Raji (cell line): ENCODE results near the gene CISD3.

Experiments used
- POLR2A ChIP-seq: IDR thresholded peaks from 2 replicates; pipeline ENCODE4 v1.6.1; 2011; ENCODE audit warnings: low read depth, low read length, control low read depth; ENCODE audit not compliant: insufficient read depth

Gene CISD3

DNA sequence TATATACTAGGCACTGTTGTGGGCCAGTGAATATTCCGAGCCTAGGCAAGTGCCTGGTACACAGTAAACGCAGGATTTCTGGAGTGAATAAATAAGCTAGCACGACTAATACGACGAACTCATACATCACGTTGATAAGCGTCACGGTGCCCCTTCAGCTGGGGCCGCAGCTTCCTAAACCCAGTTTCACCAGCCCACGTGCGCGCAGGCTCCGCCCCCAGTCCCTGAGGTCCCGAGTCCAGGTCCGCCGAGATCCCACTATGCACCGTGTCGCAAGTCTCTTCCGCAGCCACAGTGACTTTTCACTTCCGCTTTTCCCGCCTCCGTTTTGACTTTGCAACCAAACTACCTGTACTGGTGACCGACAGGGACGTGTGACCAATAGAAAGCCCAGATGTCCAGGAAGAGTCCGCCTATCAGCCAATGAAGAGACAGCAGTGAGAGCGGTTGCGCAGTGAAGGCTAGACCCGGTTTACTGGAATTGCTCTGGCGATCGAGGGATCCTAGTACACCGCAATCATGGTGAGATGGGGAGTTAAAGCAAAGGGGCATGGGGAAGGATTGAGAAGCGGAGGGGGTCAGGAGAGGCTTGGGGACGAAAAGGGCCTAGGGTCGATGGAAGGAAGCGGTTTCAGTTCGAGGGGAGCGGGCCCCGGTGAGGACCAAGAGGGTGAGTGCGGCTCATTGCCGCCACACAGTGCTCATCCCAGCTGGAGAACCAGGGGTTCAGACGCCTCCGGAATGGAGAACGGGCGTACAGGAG, 22.3 kb downstream of the CISD3 start, which contains the start of gene PSMB3:
TSS of gene PSMB3 (plus strand) at position 434 of the 763 bp plus-strand sequence. CDS start at position 520, 86 bp downstream.
- TF ChIP-seq POLR2A = peak; percentile 95

DNA sequence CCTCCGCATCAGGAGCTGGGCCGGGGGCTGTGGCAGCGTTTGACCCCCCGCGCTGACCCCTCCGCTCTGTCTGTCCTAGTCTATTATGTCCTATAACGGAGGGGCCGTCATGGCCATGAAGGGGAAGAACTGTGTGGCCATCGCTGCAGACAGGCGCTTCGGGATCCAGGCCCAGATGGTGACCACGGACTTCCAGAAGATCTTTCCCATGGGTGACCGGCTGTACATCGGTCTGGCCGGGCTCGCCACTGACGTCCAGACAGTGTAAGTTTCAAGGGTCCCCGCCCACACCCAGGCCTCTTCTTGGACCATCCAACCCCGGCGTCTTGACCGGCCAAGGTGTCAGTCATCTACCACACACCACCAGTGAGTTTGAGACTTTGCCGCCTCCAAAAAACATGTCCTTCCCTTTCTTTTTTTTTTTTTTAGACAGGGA, 22.9 kb downstream of the CISD3 start:
- no peak for TF ChIP-seq POLR2A

GRCh38 chr17:38761612-38762011, 31.5 kb downstream of the CISD3 start:
- no peak for TF ChIP-seq POLR2A

GRCh38 chr17:38762231-38762630, 32.1 kb downstream of the CISD3 start:
- TF ChIP-seq POLR2A = no peak

DNA sequence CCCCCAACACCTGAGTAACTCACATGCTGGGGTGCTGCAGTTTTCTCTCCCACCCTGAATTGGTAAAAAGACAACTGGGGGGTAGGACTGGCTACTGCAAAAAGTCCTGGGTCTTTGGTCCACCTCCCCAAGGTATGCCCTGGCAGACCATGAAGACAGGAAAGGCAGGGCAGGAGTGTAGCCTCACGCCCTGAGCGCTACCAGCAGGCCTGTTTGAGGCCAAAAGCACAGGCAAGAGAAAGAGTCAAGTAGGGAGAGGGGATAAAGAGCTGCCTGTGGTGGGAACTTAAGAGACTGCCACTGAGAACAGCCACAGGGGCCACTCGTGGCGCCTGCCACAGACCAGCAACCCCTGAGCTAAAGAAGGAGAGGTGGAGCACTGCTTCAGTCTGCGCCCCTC, 36.2 kb downstream of the CISD3 start:
- TF ChIP-seq POLR2A = no peak

- no peak for TF ChIP-seq POLR2A
Observed at GRCh38 chr17:38768417-38768816, 38.3 kb downstream of the CISD3 start.

DNA sequence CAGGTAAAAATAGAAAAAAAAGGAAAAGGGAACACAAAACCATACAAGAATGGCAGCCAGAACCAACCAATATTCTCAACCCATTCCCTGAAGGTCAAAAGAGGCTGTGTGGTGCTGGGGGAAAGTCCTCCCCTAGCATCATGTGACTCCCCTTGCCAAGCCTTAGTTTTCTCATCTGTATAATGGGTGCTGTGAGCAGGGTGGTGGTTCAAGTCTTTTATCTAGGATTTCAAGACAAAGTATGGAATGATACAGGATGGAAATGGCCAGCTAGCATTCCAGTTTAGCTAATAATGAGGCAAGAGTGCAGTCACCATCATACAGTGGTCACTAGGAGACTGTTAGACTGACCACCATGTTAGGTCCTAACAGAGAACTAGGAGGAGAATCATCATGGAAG, 43.1 kb downstream of the CISD3 start:
- no peak for TF ChIP-seq POLR2A

DNA sequence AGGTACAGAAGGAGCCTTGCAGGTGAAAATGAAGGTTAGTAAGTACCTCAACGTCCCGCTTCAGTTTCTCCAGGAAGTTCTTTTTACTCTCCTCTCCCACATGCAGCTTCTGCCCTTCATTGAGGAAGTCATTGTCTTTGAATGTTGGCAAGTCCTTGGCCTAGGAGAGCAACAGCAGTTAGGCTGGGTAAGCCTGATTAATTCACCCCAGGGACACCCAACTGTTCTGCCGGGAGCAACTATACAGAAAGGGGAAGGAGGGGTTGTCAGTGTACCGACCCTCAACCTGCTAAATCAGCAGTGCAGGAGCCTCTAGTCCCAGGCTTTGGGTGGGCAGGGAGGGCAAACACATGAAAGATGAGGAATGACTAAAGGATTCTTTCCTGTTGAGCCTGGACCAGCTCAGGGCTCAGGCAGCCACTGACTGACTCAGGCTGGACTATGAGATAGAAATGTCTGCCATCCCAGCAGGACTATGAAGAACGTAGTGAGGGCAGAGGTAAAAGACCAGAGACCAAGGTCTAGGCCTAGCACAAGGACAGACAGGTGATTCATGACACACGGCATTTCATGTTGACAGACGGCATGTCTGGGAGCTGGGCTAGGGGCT, 47.6 kb downstream of the CISD3 start:
- no peak for TF ChIP-seq POLR2A

DNA sequence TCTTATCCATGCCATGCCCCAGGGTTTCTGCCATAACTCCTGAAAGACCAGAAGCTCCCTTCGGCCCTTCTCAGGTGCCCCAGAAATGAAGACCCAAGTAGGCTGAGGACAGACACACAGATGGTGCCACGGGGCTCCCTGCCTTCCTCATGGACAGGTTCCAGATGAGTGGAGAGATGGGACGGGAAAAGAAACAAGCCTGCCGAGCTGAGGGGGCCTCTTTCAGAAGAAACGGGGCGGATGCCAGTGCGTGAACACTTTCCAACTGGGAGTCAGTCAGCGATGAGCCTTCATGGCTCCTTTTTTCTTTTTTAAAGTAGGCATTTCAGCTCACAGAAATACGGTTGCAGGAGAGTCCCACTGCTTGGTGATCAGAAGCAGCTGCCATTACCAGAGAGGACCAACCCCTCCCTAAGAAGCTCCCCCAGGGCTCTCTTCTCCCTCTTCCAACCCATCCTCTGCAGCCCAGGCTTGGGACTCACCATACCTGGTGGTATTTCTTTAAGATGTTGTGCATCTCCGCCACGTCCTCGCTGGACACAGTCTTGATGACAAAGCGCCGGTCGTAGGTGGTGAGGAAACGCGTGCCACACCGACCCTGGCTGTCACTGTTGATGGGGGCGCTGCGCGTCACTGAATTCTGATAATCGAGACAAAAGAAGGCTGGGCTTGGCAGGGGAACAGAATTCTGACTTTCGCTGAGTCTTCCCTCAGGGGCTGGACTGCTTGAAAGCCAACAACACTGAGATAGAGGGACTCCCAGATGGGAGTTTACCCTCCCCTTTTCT, 50.0 kb downstream of the CISD3 start:
- TF ChIP-seq POLR2A = no peak

- no peak for TF ChIP-seq POLR2A
Observed at GRCh38 chr17:38783227-38783626, 53.1 kb downstream of the CISD3 start.
